SK-N-SH (cell line): ENCODE data around the gene MCCC2.

Experiments used
- CTCF ChIP-seq: fragments of 200-600 bp; sonication (generic); IDR thresholded peaks from 2 replicates; pipeline ENCODE4 v1.6.1; 2017; ENCODE audit warnings: antibody characterized with exemption, mild to moderate bottlenecking, moderate library complexity
- EP300 ChIP-seq, 2 experiments: IDR thresholded peaks; 2 replicates each; pipeline versions ENCODE4 v1.4.0 to v1.6.1; 2012; ENCODE audit warnings: borderline replicate concordance in 1 of 2, low read depth in 1 of 2, low read length in 1 of 2
- EZH2phosphoT487 ChIP-seq: fragments of 200-600 bp; sonication (generic); IDR thresholded peaks from 2 replicates; pipeline ENCODE4 v1.6.1; 2017; ENCODE audit warnings: low read depth, mixed run types, mild to moderate bottlenecking, antibody characterized with exemption, moderate library complexity, borderline replicate concordance
- GATA2 ChIP-seq: sonication (generic); formaldehyde crosslinking; IDR thresholded peaks from 2 replicates; pipeline ENCODE4 v1.5.0; 2020; ENCODE audit warnings: mild to moderate bottlenecking, missing genetic modification reagents
- JUND ChIP-seq: IDR thresholded peaks from 2 replicates; pipeline ENCODE4 v1.4.0; 2012
- MAX ChIP-seq: IDR thresholded peaks from 2 replicates; pipeline ENCODE4 v1.4.0; 2012; ENCODE audit warnings: low read depth
- MXI1 ChIP-seq: IDR thresholded peaks from 2 replicates; pipeline ENCODE4 v1.6.1; 2012; ENCODE audit warnings: mild to moderate bottlenecking, low read depth, low read length, improper control_type of control experiment
- NFIC ChIP-seq: IDR thresholded peaks from 2 replicates; pipeline ENCODE4 v1.4.0; 2012; ENCODE audit warnings: borderline replicate concordance
- POLR2AphosphoS5 ChIP-seq: IDR thresholded peaks from 2 replicates; pipeline ENCODE4 v1.6.1; 2012; ENCODE audit warnings: low read depth, low read length
- RAD21 ChIP-seq: IDR thresholded peaks from 2 replicates; pipeline ENCODE4 v1.6.1; 2012; ENCODE audit warnings: mild to moderate bottlenecking, low read length
- SIN3A ChIP-seq: IDR thresholded peaks from 2 replicates; pipeline ENCODE4 v1.6.1; 2012; ENCODE audit warnings: low read depth, mild to moderate bottlenecking, low read length, moderate library complexity, borderline replicate concordance
- SMC3 ChIP-seq: IDR thresholded peaks from 2 replicates; pipeline ENCODE4 v1.6.1; 2012; ENCODE audit warnings: low read depth, low read length, improper control_type of control experiment
- USF1 ChIP-seq: IDR thresholded peaks from 2 replicates; pipeline ENCODE4 v1.4.0; 2012; ENCODE audit warnings: low read depth, borderline replicate concordance
- YY1 ChIP-seq: IDR thresholded peaks from 2 replicates; pipeline ENCODE4 v1.4.0; 2012; ENCODE audit warnings: low read depth, mild to moderate bottlenecking

GRCh38 chr5:71699751-71700150 lies 112.6 kb downstream of the MCCC2 start:
- no peak for TF ChIP-seq JUND
- no peak for TF ChIP-seq RAD21
- no peak for TF ChIP-seq CTCF
- TF ChIP-seq SMC3, result no peak
- no peak for TF ChIP-seq POLR2AphosphoS5
- no peak for TF ChIP-seq MXI1
- no peak for TF ChIP-seq YY1
- TF ChIP-seq GATA2, result no peak
- TF ChIP-seq USF1, result no peak
- no peak for TF ChIP-seq EP300 (IDR thresholded peaks at IDR 0.05; ENCODE audit: borderline replicate concordance in 1 of 2, low read depth in 1 of 2, low read length in 1 of 2)
- TF ChIP-seq EZH2phosphoT487, result no peak
- no peak for TF ChIP-seq MAX
- no peak for TF ChIP-seq SIN3A
- no peak for TF ChIP-seq NFIC
